ENCODE data around the gene DLL3. TPM values are rescaled to one million over a fixed set of nuclear protein-coding genes. Genes with fewer than 3 reads are reported as not detected.

DLL3 gene
- polyA plus RNA-seq, 1 donor, result 0.90 TPM

DNA sequence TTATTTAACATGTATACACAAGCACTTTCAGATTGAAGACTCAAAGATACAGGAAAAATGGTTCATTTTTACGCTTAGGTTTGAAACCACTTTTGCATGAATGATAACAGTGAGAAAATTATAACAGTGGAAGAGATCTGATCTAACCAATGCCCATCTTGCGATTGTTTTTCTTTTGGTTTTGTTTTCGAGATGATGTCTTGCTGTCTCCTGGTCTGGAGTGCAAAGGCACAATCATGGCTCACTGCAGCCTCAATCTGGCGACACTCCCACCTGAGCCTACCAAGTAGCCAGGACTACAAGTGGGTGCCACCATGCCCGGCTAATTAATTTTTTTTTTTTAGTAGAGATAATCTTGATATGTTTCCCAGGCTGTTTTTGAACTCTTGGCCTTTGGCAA is 51.5 kb downstream of the DLL3 start:
- H3K4me1 ChIP-seq (ENCODE audit: control insufficient read depth, insufficient read depth, low read length), result no peaks in the 10 kb centered on the region
- 83% methylated on average over 1 of the region's 5 CpGs for WGBS (ENCODE audit: insufficient coverage, low lambda C conversion rate)
- no peaks in the 10 kb centered on the region for H3K9me3 ChIP-seq (ENCODE audit: control insufficient read depth, low read depth, low read length)
- H3K36me3 ChIP-seq (ENCODE audit: control insufficient read depth, insufficient read depth, low read length), result no peaks in the 10 kb centered on the region
- no peak for DNase-seq
- no peak overlapping the region for H3K27ac ChIP-seq (ENCODE audit: low read length)
- H3K4me3 ChIP-seq (ENCODE audit: low read length), result no peak overlapping the region
- H3K27me3 ChIP-seq (ENCODE audit: control insufficient read depth, insufficient read depth, low read length), result peaks cover 3% of the 10 kb centered on the region

DNA sequence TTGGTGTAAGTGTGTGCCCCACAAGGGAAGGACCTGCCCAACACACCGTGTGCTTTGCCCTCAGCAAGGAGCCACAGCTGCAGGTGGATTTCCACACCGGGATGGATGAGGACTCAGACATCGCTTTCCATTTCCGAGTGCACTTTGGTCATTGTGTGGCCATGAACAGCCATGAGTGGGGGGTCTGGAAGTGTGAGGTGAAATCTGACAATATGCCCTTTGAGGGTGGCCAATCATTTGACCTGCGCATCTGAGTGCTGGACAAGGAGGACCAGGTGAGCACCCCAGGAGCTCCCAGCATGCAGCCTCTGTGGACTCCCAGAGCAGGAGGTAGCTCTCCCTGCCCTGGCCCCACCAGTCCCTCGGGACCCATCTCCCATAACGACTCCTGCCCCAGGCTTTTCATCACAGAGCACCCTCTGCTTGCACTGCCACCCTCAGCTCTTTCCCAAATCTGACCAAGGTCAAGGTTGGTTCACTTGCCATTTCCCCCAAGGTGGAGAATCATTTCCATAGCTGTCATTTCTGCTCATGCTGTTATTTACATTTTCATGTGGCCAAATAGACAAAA is 54.4 kb downstream of the DLL3 start:
- no CpG with 5 or more reads among the region's 7 CpGs for WGBS (ENCODE audit: insufficient coverage, low lambda C conversion rate)
- Histone ChIP-seq H3K4me3 (ENCODE audit: low read length) (no peak overlapping the region), H3K36me3 (ENCODE audit: control insufficient read depth, insufficient read depth, low read length) (no peaks in the 10 kb centered on the region), H3K4me1 (ENCODE audit: control insufficient read depth, insufficient read depth, low read length) (no peaks in the 10 kb centered on the region), H3K27me3 (ENCODE audit: control insufficient read depth, insufficient read depth, low read length) (peaks cover 3% of the 10 kb centered on the region), H3K27ac (ENCODE audit: low read length) (no peak overlapping the region), H3K9me3 (ENCODE audit: control insufficient read depth, low read depth, low read length) (no peaks in the 10 kb centered on the region)
- no peak for DNase-seq

DNA sequence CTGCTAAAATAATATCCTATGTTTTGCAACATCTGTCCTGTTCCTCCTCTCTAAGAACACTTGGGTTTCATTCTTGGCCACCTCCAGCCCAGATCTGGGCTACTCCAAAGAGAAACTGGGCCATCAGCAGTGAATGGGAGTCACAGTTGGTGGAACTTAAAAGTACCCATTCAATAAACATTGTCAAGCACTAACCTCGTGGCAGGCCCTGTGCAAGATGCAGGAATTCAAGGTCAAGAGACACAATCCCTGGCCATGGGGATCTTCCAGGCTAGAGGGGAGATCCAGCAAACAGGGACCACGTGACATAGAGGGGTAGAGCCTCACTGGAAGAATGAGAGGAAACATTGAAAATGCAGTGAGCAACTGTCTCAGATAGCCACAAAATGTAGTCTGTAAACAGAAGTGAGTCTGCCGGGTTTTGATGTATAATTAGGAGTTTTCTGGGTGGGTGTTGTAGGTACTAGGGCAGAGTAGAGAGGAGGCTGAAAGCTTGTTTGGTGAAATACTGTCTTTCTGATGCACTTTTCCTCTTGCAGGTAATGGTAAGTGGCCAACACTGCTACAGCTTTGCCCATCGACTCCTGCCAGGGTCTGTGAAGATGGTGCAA is 56.1 kb downstream of the DLL3 start:
- DNase-seq, result no peak
- Histone ChIP-seq H3K27me3 (ENCODE audit: control insufficient read depth, insufficient read depth, low read length) (peaks cover 12% of the 10 kb centered on the region), H3K27ac (ENCODE audit: low read length) (no peak overlapping the region), H3K4me3 (ENCODE audit: low read length) (no peak overlapping the region), H3K36me3 (ENCODE audit: control insufficient read depth, insufficient read depth, low read length) (no peaks in the 10 kb centered on the region), H3K9me3 (ENCODE audit: control insufficient read depth, low read depth, low read length) (no peaks in the 10 kb centered on the region), H3K4me1 (ENCODE audit: control insufficient read depth, insufficient read depth, low read length) (no peaks in the 10 kb centered on the region)
- WGBS (ENCODE audit: insufficient coverage, low lambda C conversion rate), result 80% methylated on average over 1 of the region's 4 CpGs

DNA sequence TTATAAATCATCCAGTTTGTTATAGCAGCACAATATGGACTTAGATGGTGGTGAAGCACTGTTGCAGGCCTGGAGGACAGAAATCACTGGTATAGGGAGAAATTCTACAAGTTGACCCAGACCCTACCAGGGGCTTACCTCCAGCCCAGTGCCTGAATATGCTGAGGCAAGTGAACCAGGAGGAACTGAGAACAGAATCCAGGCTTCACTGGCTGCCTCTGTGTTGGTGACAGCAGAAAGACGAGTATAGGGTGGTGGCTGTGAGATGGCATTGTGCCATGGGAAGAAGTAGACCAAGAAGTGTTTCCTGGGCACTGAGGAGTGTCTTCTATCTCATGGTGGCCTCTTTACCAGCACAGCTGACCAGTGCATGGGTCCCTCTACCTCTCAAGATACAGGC is 57.1 kb downstream of the DLL3 start:
- no peak overlapping the region for H3K4me3 ChIP-seq (ENCODE audit: low read length)
- H3K9me3 ChIP-seq (ENCODE audit: control insufficient read depth, low read depth, low read length), result no peaks in the 10 kb centered on the region
- peaks cover 13% of the 10 kb centered on the region for H3K27me3 ChIP-seq (ENCODE audit: control insufficient read depth, insufficient read depth, low read length)
- no peak for DNase-seq
- no peaks in the 10 kb centered on the region for H3K36me3 ChIP-seq (ENCODE audit: control insufficient read depth, insufficient read depth, low read length)
- no peaks in the 10 kb centered on the region for H3K4me1 ChIP-seq (ENCODE audit: control insufficient read depth, insufficient read depth, low read length)
- WGBS (ENCODE audit: insufficient coverage, low lambda C conversion rate), result no CpG with 5 or more reads among the region's 1 CpG
- H3K27ac ChIP-seq (ENCODE audit: low read length), result no peak overlapping the region

Other genes with a start within 250 kb of the DLL3 start
- gene IFNL2, start 230.6 kb upstream of the DLL3 start, polyA plus RNA-seq, result not detected
- 0.06 TPM for gene IFNL1, start 202.5 kb upstream of the DLL3 start, polyA plus RNA-seq
- 1.3 TPM for gene LRFN1, start 178.1 kb upstream of the DLL3 start, polyA plus RNA-seq
- gene GMFG, start 162.9 kb upstream of the DLL3 start, polyA plus RNA-seq, result 26.3 TPM
- gene SAMD4B, start 156.5 kb upstream of the DLL3 start, polyA plus RNA-seq, result 94.4 TPM
- gene PAF1, start 107.8 kb upstream of the DLL3 start, polyA plus RNA-seq, result 42.4 TPM
- gene MED29, start 107.6 kb upstream of the DLL3 start, polyA plus RNA-seq, result 24.3 TPM
- gene ZFP36, start 92.1 kb upstream of the DLL3 start, polyA plus RNA-seq, result 419 TPM
- gene PLEKHG2, start 86.3 kb upstream of the DLL3 start, polyA plus RNA-seq, result 21.1 TPM
- gene RPS16, start 63.0 kb upstream of the DLL3 start, polyA plus RNA-seq, result 1,947 TPM
- 119 TPM for gene SUPT5H, start 53.4 kb upstream of the DLL3 start, polyA plus RNA-seq
- 62.7 TPM for gene TIMM50, start 18.1 kb upstream of the DLL3 start, polyA plus RNA-seq
- 0.19 TPM for gene SELENOV, start 16.2 kb downstream of the DLL3 start, polyA plus RNA-seq
- 2.0 TPM for gene EID2B, start 33.9 kb downstream of the DLL3 start, polyA plus RNA-seq
- 11.2 TPM for gene EID2, start 41.2 kb downstream of the DLL3 start, polyA plus RNA-seq
- not detected for gene LGALS13, start 103.6 kb downstream of the DLL3 start, polyA plus RNA-seq
- gene LGALS16, start 157.0 kb downstream of the DLL3 start, polyA plus RNA-seq, result not detected
- not detected for gene LGALS14, start 205.5 kb downstream of the DLL3 start, polyA plus RNA-seq
- gene CLC, start 239.1 kb downstream of the DLL3 start, polyA plus RNA-seq, result 0.85 TPM

Measured in large intestine (tissue), 3 donors.